ENCODE results near the gene HDDC3.

The HDDC3 gene

DNA sequence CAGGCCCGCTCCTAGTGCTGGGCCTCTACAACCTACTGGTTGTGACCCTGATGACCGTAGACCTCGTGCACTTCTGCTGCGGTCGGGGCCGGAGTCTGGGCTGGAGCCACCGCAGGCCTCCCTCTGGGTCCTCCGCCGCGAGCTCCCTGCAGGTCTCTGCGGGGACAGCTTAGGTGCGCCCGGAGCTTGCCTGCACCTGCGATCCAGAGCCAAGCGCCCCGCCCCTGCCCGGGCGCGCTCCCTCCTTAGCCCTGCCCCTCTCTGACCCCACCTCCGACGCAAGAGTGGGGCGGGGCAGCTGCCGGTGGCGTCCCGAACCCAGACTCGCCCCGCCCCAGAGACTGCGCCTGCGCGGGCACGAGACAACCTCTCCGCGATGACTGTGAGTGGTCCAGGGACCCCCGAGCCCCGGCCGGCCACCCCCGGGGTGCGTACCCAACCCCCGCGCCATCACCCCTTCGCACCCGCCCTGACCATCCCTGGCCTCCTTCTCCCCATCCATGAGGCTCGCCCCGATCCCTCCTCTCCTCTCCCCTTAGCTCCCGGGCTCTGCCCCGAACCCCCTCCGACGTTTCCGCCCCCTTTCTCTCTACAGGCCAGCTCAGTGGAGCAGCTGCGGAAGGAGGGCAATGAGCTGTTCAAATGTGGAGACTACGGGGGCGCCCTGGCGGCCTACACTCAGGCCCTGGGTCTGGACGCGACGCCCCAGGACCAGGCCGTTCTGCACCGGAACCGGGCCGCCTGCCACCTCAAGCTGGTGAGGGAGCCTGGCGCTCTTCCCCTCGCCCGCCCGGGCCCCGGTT lies 2.8 kb upstream of the HDDC3 start, which contains the start of gene UNC45A:
UNC45A (plus strand) TSS at position 337 of the 803 bp plus-strand sequence; CDS start at position 377, 40 bp downstream.
- H3K27ac ChIP-seq = peak within 1 kb of the TSS; percentile 71
- TF ChIP-seq ZFX (IDR thresholded peaks at IDR 0.05; ENCODE audit: borderline replicate concordance) = no peak
- TF ChIP-seq, protein P1, sequence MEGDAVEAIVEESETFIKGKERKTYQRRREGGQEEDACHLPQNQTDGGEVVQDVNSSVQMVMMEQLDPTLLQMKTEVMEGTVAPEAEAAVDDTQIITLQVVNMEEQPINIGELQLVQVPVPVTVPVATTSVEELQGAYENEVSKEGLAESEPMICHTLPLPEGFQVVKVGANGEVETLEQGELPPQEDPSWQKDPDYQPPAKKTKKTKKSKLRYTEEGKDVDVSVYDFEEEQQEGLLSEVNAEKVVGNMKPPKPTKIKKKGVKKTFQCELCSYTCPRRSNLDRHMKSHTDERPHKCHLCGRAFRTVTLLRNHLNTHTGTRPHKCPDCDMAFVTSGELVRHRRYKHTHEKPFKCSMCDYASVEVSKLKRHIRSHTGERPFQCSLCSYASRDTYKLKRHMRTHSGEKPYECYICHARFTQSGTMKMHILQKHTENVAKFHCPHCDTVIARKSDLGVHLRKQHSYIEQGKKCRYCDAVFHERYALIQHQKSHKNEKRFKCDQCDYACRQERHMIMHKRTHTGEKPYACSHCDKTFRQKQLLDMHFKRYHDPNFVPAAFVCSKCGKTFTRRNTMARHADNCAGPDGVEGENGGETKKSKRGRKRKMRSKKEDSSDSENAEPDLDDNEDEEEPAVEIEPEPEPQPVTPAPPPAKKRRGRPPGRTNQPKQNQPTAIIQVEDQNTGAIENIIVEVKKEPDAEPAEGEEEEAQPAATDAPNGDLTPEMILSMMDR (IDR thresholded peaks at IDR 0.05) = no peak

DNA sequence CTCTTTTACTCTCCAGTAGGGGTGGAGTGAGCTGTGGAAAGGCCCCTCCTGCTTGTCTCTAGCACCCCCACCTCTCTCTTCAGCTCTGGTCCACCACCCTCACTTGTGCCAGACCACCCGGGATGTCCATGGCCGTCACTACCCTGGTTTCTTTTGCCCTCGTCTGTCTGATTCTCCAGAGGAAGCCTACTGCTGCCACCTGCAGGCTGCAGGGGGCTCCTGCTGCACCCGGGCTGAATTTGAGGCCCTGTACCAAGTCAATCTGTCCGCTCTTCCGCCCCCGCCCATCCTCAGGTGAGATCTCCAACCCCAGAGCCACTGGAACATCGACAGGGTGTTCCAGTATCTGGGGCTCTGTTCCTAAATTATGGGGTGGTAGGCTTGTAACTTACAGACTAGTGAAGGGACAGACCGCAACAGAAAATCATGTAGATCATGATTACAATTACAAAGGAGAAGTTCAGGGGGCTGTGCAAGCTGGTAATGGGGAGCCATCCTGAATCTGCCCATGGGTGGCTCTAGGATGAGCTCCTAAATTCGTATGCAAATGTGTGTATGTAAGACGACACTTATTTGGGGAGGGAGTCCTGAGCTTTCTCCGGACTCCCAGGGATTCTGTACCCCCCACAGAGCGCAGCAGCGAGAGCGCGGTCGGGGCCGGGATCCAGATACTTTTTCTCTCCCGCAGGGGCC lies 2.1 kb upstream of the HDDC3 start:
- peak overlapping the region; percentile 71 for H3K27ac ChIP-seq
- TF ChIP-seq ZFX (IDR thresholded peaks at IDR 0.05; ENCODE audit: borderline replicate concordance) = no peak
- TF ChIP-seq, protein P1 (IDR thresholded peaks at IDR 0.05) = peak; percentile 96

DNA sequence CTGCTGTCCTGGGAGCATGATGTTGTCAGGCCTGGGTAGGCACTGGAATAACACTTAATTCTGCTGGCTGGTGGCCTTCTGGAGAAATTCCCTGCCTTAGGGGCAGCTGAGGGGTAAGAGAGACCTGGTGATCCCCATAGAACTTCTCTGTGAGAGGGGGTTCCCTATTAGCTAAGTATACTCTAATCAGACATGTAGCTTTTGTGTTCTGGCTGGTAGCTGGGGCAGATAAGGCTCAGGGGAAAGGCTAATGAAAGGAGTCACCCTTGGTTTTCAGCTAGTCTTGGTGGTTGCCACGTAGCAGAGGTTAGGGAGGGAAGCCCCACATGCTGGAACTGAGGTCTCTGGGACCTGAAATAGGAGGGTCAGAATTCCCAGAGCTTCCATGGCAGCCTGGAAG lies 952 bp upstream of the HDDC3 start:
- peak overlapping the region; percentile 97; the same call in 1 of the 2 replicates for H3K27ac ChIP-seq

DNA sequence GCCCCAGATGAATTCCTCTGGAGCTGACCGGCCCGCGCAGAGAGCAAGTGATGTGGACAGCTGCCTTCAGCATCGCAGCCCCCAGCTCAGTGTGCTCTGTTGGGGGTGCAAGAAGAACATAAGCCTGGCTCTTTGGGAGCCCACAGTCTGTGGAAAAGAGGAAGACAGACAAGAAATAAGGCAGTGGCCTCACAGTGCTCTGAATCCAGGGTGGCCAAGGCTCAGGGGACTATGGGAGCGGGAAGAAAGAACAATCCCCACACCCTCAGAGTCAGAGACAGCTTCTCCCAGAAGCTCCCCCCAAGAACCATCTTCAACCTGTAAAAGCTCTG lies 277 bp upstream of the HDDC3 start:
- H3K27ac ChIP-seq = peak overlapping the region; percentile 97
- TF ChIP-seq, protein P1 (IDR thresholded peaks at IDR 0.05) = peak; percentile 50
- TF ChIP-seq ZFX (IDR thresholded peaks at IDR 0.05; ENCODE audit: borderline replicate concordance) = no peak

More for the DNA sequence above, 952 bp upstream of the HDDC3 start:
- TF ChIP-seq ZFX (IDR thresholded peaks at IDR 0.05; ENCODE audit: borderline replicate concordance) = no peak
- TF ChIP-seq, protein P1 (IDR thresholded peaks at IDR 0.05) = no peak

DNA sequence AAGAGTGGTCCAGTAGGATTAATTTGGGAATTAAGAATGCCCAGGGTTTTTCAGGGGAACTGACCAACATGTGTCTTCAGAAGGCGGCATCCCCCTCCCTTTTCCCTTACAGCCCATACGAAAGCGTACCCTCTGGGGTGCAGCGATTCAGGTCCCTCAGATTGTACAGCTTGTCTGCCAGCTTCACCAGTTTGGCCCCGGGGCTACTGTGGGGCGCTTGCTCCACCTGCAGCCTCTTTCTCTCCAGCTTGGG lies 848 bp downstream of the HDDC3 start:
- peak overlapping the region; percentile 97 for H3K27ac ChIP-seq
- TF ChIP-seq, protein P1 (IDR thresholded peaks at IDR 0.05) = no peak; the same call in 1 of the 2 replicates
- no peak for TF ChIP-seq ZFX (IDR thresholded peaks at IDR 0.05; ENCODE audit: borderline replicate concordance)

DNA sequence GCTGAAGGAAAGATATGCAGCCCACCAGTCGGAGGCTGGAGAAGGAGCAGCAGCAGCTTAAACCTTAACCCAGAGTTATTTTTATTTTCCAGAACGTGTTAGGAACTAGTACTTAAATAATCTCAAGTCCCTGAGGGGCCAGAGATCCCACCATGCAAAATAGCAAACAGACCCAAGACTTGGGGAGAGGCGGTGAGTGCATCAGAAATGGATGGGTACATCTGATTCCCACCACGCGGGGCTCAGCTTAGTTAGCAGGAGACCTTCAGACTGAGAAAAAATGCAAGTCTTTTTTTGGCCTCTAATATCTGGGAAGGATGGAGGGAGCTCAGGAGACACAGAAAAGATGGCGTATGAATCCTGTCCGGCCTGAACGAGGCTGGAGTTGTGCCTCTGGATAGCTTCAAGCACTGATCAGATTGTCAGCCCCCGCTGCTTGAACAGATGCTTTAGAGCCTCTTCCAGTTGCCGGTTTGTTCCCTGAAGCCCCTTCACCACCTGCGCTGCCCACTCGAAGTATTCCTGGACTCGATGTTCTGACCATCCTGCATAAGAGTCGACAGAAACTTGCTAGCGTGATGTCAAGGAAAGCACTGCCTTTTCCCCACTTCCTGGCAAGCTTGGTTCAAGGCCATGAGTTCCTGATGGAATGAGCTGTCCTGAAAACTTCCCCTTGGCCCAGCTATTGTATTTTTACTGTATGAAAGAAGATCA lies 1.3 kb downstream of the HDDC3 start:
- peak overlapping the region; percentile 97 for H3K27ac ChIP-seq

More for the DNA sequence above, 1.3 kb downstream of the HDDC3 start:
- TF ChIP-seq, protein P1 (IDR thresholded peaks at IDR 0.05) = no peak
- TF ChIP-seq ZFX (IDR thresholded peaks at IDR 0.05; ENCODE audit: borderline replicate concordance) = no peak
